Right lobe of liver (tissue), 4 donors: ENCODE measurements around the gene EEFSEC.

Experiments
- CTCF ChIP-seq, 4 donors: fragments of 200-600 bp in 3 of 4; fragments of 450-650 bp in 1 of 4; IDR thresholded peaks; one replicate each; pipeline versions ENCODE4 v1.5.1 to v1.8.0; 2016 to 2022; ENCODE audit warnings: antibody characterized with exemption in 4 of 4, mild to moderate bottlenecking in 2 of 4
- POLR2A ChIP-seq: fragments of 450-650 bp; IDR thresholded peaks from one replicate; pipeline ENCODE4 v1.6.1; 2017; ENCODE audit warnings: antibody characterized with exemption, mild to moderate bottlenecking
- donor health status: DM: no; HTN: no; CAD: no.
- donor health status: DM: no; HTN: no; CAD: no.
- donor health status: DM: no; HTN: yes; CAD: no.

- TF ChIP-seq CTCF (IDR thresholded peaks at IDR 0.05) (no peak), POLR2A (no peak)
These were observed 175.5 kb downstream of the EEFSEC start for GRCh38 chr3:128328546-128329458.
